NCI-H1092 (cell line): ENCODE data around the gene SLC32A1.
A peak's percentile ranks its signal among the peaks of the same experiment; 100 is the strongest.

Experiments used
- DNase-seq: peaks from one replicate; lab custom pipeline; 2025; lab: John Stamatoyannopoulos, UW

Gene SLC32A1

DNA sequence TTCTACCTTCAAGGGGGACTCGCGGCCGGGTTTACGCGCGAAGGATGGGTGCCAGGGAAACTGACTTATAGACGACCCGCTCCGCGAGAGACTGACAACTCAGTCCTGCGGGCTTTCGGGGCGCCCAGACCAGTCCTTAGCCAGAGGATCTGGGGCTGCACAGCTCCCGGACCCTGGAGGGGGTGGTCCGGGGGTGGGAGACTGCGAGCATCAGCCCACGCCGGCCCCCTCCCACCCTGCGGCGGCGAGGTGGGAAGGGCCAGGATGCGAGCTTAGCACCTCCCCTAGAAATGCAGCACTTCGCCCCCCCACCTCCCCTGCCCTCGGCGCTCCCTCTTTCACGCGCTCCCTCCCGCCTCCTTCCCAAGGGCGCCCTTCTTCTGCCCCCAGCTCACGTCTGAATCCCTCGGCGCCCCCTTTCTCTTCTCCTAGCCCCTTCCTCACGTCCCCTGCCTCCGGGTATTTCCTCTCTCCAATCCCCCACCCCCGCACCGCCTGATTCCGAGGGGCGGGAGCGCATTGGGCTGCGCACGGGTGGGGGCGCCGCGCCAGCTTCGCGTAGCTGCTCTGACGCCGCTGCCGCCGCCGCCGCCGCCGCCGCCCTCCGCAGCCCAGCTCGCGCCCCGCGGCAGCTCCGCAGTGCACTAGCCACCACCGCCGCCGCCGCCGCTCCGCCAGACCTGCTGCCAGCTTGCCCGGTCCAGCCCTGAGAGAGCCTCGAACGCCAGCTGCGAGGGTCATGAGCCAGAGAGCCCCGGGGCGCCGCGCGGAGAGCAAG lies at the start of gene SLC32A1:
Gene SLC32A1 (plus strand): TSS at position 639 of the 778 bp plus-strand sequence. CDS start 239 bp downstream, outside the sequence.
- DNase-seq = no peak

GRCh38 chr20:38674765-38675133 lies 49.5 kb upstream of the SLC32A1 start:
- DNase-seq = no peak

DNA sequence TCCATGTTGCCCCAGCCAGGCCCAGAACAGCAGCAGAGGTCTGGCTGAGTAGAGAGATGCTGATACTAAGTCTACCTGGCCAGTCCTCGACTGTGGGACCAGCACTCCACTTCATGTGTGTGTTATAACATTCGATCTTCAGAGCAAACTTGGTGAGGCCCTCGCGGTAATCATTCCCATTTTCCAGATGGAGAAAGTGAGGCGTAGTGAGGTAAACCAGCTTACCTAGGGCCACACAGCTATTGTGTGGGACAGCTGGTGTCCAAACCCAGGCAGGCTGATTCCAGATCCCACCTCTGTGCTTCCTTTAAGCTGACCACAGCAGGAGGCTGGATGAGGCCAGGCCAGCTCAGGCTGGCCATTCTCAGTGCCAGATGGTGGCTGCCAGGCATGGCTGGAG lies 47.7 kb upstream of the SLC32A1 start:
- DNase-seq = no peak

- no peak for DNase-seq
Measured at GRCh38 chr20:38680500-38681306, 43.6 kb upstream of the SLC32A1 start.

- DNase-seq = no peak
Measured at GRCh38 chr20:38685271-38685670, 39.0 kb upstream of the SLC32A1 start.

DNA sequence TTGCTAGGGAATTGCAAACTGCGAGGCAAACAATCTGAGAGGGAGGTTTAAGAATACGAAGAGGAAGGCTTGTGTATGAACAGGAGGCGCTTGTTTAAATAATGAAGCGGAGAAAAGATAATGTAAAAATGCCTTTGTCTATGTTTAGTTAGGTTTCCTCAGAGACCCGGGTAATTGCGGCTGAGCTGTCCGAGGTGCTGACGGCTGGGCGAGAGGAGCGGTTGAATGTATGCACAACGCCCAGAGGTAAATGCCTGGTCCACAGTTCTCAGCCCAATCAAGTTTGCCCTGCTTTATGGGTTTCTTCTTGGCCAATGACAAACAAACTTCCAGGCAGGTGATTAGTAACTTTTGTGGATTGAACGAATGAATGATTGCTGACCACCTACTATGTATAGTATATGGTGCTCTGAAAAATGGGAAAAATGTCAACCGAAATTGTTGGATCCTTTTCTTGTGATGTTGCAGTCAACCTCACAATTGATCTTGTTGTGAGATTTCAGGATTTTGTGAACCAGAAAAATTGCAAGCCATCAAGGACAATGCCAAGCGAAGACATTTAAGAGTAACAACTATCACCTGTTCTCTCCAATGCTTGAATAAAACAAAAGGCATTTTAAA lies 38.3 kb upstream of the SLC32A1 start:
- no peak for DNase-seq

DNA sequence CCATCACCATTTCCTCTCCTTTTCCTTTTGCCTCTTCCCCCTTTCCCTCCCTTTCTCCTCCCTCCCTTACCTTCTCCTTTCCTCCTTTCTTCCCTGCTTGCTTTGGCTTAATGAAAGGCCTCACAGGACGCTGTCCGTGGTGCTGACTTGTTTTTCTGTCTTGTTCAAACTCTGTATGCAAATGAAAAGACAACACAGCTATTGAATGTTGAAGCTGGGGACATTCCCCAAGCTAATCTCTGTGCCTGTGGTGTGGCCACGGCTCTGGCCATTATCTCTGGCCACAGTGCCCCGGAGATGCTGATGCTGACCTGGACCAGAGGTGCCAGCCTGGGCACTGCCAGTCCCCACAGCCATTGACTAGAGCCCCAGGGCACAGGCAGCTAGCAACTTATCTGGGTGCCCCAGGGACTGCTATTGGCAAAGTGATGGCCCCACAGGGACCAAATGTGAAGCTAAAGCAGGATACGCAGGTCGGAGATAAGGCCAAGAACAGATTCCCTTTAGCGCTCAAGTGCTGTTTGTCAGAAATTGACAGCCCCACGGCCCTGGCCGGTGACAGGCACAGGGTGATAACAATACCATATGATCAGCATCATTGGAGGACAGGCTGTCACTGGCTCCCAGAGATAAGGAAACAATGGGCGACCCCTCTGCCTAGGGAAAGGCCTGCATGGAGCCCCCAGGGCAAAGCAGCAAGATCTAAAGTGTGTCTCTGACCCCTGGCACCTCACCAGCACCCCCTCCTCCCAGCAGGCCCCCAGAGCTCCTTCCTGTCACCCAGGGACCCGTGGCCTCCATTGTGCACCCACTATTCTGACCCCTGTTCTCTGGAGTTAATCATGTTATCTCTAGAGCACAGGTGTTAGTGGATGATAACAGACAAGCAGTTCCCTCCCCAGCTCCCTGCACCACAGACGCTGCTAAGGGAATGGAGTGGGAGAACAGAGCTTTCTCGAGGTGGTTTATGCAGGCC lies 31.6 kb upstream of the SLC32A1 start:
- DNase-seq = no peak

DNA sequence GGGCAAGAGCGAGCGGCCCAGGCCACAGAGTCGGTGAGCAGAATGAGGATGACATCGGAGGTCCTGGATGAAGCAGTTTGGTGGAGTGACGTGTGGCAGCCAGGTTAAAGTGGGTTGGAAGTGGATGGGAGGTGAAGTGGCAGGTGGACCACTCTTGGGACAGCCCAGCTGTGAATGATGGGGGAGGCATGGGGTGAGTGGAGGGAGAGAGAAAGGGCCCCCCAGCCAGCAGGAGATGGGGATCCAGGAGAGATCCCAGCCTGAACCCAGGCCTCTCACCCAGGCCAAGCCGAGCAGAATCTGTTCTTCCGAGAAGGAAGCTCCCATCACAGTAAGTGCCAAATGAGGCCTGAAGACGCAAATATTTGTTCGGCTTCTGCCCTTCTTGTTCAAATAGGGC lies 27.0 kb upstream of the SLC32A1 start:
- DNase-seq = no peak

GRCh38 chr20:38698541-38698940 lies 25.7 kb upstream of the SLC32A1 start:
- DNase-seq = no peak

DNA sequence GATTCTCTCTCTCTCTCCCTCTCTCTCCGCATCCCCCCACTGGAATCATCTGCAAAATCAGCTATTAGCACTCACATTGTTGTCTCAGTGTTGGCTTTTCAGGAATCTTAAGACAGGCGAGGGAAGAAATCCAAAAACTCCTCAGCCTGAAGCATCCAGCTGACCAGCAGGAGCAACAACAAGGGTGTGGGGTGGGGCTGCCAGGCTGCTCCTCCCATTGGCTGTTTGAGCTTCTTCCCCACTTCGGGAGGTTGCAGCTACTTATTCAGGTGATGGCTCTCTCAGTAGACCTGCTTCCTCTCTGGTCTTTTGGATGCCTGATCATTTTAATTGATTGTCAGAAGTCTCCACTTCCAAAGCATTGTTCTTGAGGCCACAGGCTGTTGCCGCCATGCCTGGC lies 24.1 kb upstream of the SLC32A1 start:
- no peak for DNase-seq

GRCh38 chr20:38700926-38701325 lies 23.4 kb upstream of the SLC32A1 start:
- DNase-seq = no peak

DNA sequence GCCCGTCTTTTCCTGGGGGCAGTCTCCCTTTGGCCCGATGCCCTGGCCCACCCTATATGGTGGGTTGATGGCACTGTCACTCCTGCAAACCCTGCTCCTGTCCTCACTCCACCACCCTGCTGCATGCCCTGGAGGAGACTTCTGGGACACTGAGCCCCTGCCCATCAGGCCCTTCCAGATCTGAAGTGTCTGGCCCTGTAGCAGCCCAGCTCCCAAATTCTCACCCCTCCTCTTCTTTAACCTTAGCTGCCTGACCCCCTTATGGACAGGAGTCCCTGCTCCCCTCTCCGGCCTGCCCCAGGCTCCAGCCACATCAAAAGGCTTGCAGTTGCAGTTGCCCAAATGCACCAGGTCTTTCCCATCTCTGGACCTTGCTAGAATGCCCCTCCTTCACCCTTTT lies 20.8 kb upstream of the SLC32A1 start:
- no peak for DNase-seq

DNA sequence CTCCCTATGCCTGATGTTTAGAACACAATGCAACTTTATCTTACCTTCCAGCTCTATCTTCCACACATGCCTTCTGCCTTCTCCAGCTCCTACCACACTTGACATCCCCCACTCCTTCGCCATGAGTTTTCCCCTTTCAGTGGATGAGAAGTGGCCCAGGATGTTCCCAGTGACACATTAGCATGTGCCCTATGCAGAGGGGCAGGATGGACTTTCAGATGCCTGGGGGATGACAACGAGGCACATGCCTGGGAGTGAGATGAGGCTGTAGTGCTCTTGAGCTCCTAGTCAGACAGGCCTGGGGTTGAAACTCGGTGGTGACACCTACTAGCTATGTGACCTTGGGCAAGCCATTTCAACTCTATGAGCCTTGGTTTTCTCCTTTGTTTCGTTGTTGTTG lies 20.1 kb upstream of the SLC32A1 start:
- DNase-seq = no peak

GRCh38 chr20:38706509-38706908 lies 17.8 kb upstream of the SLC32A1 start:
- peak; percentile 21 for DNase-seq

DNA sequence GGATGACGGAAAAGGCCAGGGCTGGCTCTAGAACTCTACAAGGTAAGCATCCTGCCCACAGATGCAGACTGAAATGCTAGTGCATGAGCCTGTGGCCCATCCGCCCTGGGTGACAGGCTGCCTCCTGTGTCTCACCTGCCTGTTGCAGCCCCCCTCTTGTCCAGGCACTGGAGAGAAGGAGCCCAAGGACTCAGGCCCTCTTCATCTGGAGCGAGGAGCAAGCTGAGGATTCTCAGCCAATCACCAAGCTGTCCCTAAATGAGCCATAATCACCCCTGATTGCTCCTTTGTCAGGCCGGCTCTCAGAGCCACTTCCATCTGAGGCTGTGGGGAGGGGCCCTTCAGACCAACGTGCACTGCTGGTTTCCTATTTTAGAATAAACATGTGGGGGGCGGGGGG lies 10.0 kb upstream of the SLC32A1 start:
- DNase-seq = no peak

- no peak for DNase-seq
Measured at GRCh38 chr20:38715646-38716045, 8.6 kb upstream of the SLC32A1 start.

GRCh38 chr20:38722683-38723016 lies 1.6 kb upstream of the SLC32A1 start:
- no peak for DNase-seq

- no peak for DNase-seq
Measured at GRCh38 chr20:38723017-38723847, 1.1 kb upstream of the SLC32A1 start.

DNA sequence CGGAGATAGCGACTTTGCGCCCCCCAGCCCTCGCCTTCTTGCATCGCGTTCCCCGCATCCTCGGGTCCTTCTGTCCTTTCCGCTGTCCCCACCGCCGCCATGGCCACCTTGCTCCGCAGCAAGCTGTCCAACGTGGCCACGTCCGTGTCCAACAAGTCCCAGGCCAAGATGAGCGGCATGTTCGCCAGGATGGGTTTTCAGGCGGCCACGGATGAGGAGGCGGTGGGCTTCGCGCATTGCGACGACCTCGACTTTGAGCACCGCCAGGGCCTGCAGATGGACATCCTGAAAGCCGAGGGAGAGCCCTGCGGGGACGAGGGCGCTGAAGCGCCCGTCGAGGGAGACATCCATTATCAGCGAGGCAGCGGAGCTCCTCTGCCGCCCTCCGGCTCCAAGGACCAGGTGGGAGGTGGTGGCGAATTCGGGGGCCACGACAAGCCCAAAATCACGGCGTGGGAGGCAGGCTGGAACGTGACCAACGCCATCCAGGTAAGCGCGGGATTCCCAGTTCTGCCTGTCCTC lies 401 bp downstream of the SLC32A1 start:
- no peak for DNase-seq

GRCh38 chr20:38725148-38725901 lies 1.0 kb downstream of the SLC32A1 start:
- peak; percentile 24 for DNase-seq
